GM12878 (cell line): ENCODE data around the gene ADCK1. TPM values are rescaled to one million over a fixed set of nuclear protein-coding genes. Genes with fewer than 3 reads are reported as not detected.

ENCODE experiments used
- ATAC-seq: fragments of 200-7000 bp; cut with Tn5 transposase; 3 replicates; pipeline ENCODE4 v1.9.1; 2020; ENCODE audit warnings: mild to moderate bottlenecking, moderate library complexity
- BruUV-seq: library from RNA; stranded (reverse); fragments of 400-500 nt; replicated peaks from 2 replicates; lab custom pipeline; 2021; lab: Mats Ljungman, UMichigan
- CTCF ChIA-PET: fragments of 300-600 bp; sonication (Branson Sonifier 250); formaldehyde crosslinking; extraction: SDS; loops from one replicate; lab custom pipeline; 2021; ENCODE audit warnings: inconsistent platforms; lab: Yijun Ruan, JAX
- POLR2A ChIA-PET: fragments of 350-600 bp; formaldehyde crosslinking; extraction: SDS; loops from one replicate; lab custom pipeline; 2021; ENCODE audit warnings: inconsistent platforms; lab: Charles Lee
- RAD21 ChIA-PET: fragments of 300-600 bp; sonication (Branson Sonifier 250); formaldehyde crosslinking; loops from one replicate; lab custom pipeline; 2023; ENCODE audit warnings: antibody characterized with exemption; ENCODE audit not compliant: unreplicated experiment; lab: Charles Lee
- SMC1A ChIA-PET: fragments of 300-600 bp; sonication (Branson Sonifier 250); formaldehyde crosslinking; loops from one replicate; lab custom pipeline; 2023; ENCODE audit not compliant: unreplicated experiment, uncharacterized antibody; lab: Charles Lee
- DNase-seq: peaks from one replicate; pipeline ENCODE4 v3.0.0-alpha.2; 2011; ENCODE audit warnings: low read depth, low spot score
- FAIRE-seq: peaks from 3 replicates; lab custom pipeline; 2011; peaks lifted over from hg19 to GRCh38; lab: Jason Lieb, UNC
- H2AFZ ChIP-seq: 2 replicates; pipeline ENCODE4 v1.6.0; 2011; ENCODE audit warnings: low read depth, low read length, control low read depth; ENCODE audit not compliant: control insufficient read depth
- H3K27ac ChIP-seq: 2 replicates; pipeline ENCODE4 v1.5.1; 2011; ENCODE audit warnings: control low read depth; ENCODE audit not compliant: control insufficient read depth, insufficient read depth
- H3K27me3 ChIP-seq, 2 experiments: replicated peaks in 1 of 2; 2 replicates each; pipeline versions ENCODE4 v1.6.0 to v1.6.1; 2011; ENCODE audit warnings: low read length in 1 of 2; ENCODE audit not compliant: control insufficient read depth in 2 of 2, insufficient read depth in 2 of 2
- H3K36me3 ChIP-seq, 2 experiments: 2 replicates each; pipeline ENCODE4 v1.5.1; 2011; ENCODE audit warnings: low read length in 1 of 2; ENCODE audit not compliant: control insufficient read depth in 2 of 2, insufficient read depth in 2 of 2
- H3K4me1 ChIP-seq: 2 replicates; pipeline ENCODE4 v1.6.1; 2011; ENCODE audit warnings: mild to moderate bottlenecking, low read length, moderate library complexity, mixed read lengths; ENCODE audit not compliant: control insufficient read depth, insufficient read depth
- H3K4me2 ChIP-seq: 2 replicates; pipeline ENCODE4 v1.6.0; 2011; ENCODE audit warnings: control low read depth; ENCODE audit not compliant: control insufficient read depth, insufficient read depth
- H3K4me3 ChIP-seq: fragments of 200-600 bp; sonication (generic); 2 replicates; pipeline ENCODE4 v1.5.1; 2016
- H3K79me2 ChIP-seq: 2 replicates; pipeline ENCODE4 v1.6.0; 2011; ENCODE audit warnings: low read length; ENCODE audit not compliant: control insufficient read depth, insufficient read depth
- H3K9ac ChIP-seq: 2 replicates; pipeline ENCODE4 v1.8.0; 2011; ENCODE audit warnings: low read length, control low read depth, mixed read lengths; ENCODE audit not compliant: control insufficient read depth, insufficient read depth
- H3K9me3 ChIP-seq: replicated peaks from 3 replicates; pipeline ENCODE4 v1.5.1; 2011; ENCODE audit warnings: mild to moderate bottlenecking, low read length; ENCODE audit not compliant: control insufficient read depth, insufficient read depth
- H4K20me1 ChIP-seq: 2 replicates; pipeline ENCODE4 v1.6.0; 2011; ENCODE audit not compliant: control insufficient read depth, insufficient read depth
- ATF2 ChIP-seq: IDR thresholded peaks from 2 replicates; pipeline ENCODE4 v1.6.1; 2012; ENCODE audit warnings: low read length, inconsistent platforms
- CHD2 ChIP-seq: IDR thresholded peaks from 2 replicates; pipeline ENCODE4 v1.6.1; 2011; ENCODE audit warnings: low read depth, low read length, improper control_type of control experiment, borderline replicate concordance
- FOXM1 ChIP-seq: IDR thresholded peaks from 2 replicates; pipeline ENCODE4 v1.6.1; 2012; ENCODE audit warnings: low read depth, mild to moderate bottlenecking, inconsistent platforms, low read length, moderate library complexity
- GATAD2B ChIP-seq: fragments of 450-650 bp; conservative IDR thresholded peaks from 2 replicates; pipeline ENCODE4 v1.6.1; 2017; ENCODE audit warnings: low read depth, mild to moderate bottlenecking, moderate library complexity
- HDAC6 ChIP-seq: fragments of 200-600 bp; sonication (generic); IDR thresholded peaks from one replicate; pipeline ENCODE4 v1.8.0; 2017; ENCODE audit warnings: antibody characterized with exemption; ENCODE audit not compliant: unreplicated experiment
- TCF3 ChIP-seq: IDR thresholded peaks from 2 replicates; pipeline ENCODE4 v1.6.1; 2012; ENCODE audit warnings: low read depth, mild to moderate bottlenecking, low read length, borderline replicate concordance; ENCODE audit not compliant: insufficient read depth
- WGBS: methylation state at CpG from one replicate; pipeline ENCODE4 v1.1.6; 2016; ENCODE audit warnings: low lambda C conversion rate; ENCODE audit not compliant: insufficient replicate concordance, insufficient coverage; ENCODE audit errors: missing lambda C conversion rate; 5-methylcytosine and 5-hydroxymethylcytosine counted together
- in situ Hi-C: fragments of 300-500 bp; cut with MboI; formaldehyde crosslinking; loops from 9 replicates; pipeline ENCODE4 v1.14.3; 2018; ENCODE audit warnings: mixed read lengths
- intact Hi-C: fragments of 100-400 bp; cut with micrococcal nuclease; formaldehyde crosslinking; loops from one replicate; pipeline ENCODE4 v1.14.2; 2022; ENCODE audit not compliant: unreplicated experiment
- polyA plus RNA-seq, 11 experiments: library from polyadenylated mRNA; depleted of rRNA in 4 of 11; unstranded in 6 of 11; stranded (reverse) in 5 of 11; fragments of >200 nt; fragmentation: Nextera tagmentation in 4 of 11; fragmentation: Illumina TruSeq in 1 of 11; extraction: Ambion mirVana in 4 of 11; extraction: Trizol in 1 of 11; gene quantifications; 1 replicate in 1 of 11; 2 replicates in 10 of 11; pipeline versions ENCODE4 v1.2.1 to v1.2.3, GENCODE V29; 2011 to 2016; ENCODE audit warnings: inconsistent platforms in 2 of 11, missing spikeins in 2 of 11, low read depth in 1 of 11
- total RNA-seq, 4 experiments: library from RNA; depleted of rRNA in 3 of 4; stranded (reverse); fragments of >200 nt in 3 of 4; fragmentation: Illumina TruSeq in 1 of 4; extraction: Trizol in 1 of 4; gene quantifications; 2 replicates each; pipeline versions ENCODE4 v1.2.1 to v1.2.3, GENCODE V29; 2013 to 2021
- TF ChIP-seq, protein P1 (sequence below): fragments of 450-650 bp; IDR thresholded peaks from 2 replicates; pipeline ENCODE4 v1.6.1; 2016; ENCODE audit warnings: mild to moderate bottlenecking

The ADCK1 gene
- total and polyA plus RNA-seq, 10 of the 15 experiments (the other 5 are each of a cell fraction or from before 2014, with no cell fraction given) = 3.3 to 8.5 (median 5.1) TPM

DNA sequence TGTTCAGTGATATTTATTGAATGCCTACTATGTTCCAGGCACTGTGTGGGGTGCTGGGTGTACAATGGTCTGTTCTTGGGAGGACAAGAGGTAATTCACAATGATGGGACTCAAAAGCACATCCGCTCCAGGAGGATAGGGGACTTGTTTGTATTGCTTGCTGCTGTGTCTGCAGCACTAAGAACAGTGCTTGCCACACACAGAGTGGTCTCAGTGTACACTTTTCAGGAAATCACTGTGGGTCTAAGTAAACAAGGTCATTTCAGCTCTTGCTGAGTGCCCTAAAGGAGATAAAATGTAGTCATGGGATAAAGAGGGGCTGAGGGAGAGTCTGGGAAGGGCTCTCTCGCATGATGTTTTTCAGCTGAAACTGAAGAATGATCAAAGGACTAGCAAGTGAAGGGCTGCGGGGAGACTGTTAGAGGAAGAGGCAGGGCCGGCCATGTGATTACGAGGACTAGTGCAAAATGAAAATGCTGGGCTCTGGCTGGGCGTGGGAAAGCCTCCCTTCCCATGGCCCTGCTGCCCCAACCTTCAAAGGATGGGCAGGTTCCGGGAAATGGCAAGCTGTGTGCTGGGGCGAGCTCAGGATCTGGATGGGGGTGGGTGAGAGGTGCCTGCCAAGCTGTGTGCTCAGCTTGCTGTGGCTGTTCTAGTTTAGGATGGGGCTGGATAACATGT is 39.1 kb downstream of the ADCK1 start:
- no peak for DNase-seq
- no TSS peak for BruUV-seq
- POLR2A ChIA-PET = no interaction called here

More for the DNA sequence above, 39.1 kb downstream of the ADCK1 start:
- Histone ChIP-seq H3K27me3 (no peaks in the 10 kb centered on the region), H3K4me1 (no peaks in the 10 kb centered on the region; the same call in 1 of the 2 replicates), H3K36me3 (no peaks in the 10 kb centered on the region), H3K79me2 (no peaks in the 10 kb centered on the region), H3K4me3 (no peak overlapping the region), H2AFZ (no peak overlapping the region), H3K9me3 (no peaks in the 10 kb centered on the region), H4K20me1 (no peaks in the 10 kb centered on the region), H3K9ac (no peak overlapping the region), H3K4me2 (no peak overlapping the region), H3K27ac (no peak overlapping the region)
- WGBS = 94% methylated on average over 8 of the region's 8 CpGs
- no peak for ATAC-seq
- ChIA-PET CTCF (no interaction called here), SMC1A (no interaction called here), RAD21 (no interaction called here)
- in situ Hi-C loops = no loop called here
- no peak for FAIRE-seq
- TF ChIP-seq HDAC6 (no peak), GATAD2B (no peak), CHD2 (no peak), TCF3 (no peak), ATF2 (no peak), FOXM1 (no peak)
- TF ChIP-seq, protein P1, sequence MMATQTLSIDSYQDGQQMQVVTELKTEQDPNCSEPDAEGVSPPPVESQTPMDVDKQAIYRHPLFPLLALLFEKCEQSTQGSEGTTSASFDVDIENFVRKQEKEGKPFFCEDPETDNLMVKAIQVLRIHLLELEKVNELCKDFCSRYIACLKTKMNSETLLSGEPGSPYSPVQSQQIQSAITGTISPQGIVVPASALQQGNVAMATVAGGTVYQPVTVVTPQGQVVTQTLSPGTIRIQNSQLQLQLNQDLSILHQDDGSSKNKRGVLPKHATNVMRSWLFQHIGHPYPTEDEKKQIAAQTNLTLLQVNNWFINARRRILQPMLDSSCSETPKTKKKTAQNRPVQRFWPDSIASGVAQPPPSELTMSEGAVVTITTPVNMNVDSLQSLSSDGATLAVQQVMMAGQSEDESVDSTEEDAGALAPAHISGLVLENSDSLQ = no peak
- intact Hi-C loops = no loop called here
